Hindlimb muscle (tissue), 1 donor: ENCODE results near the gene GC. TPM values are rescaled to one million over a fixed set of nuclear protein-coding genes. Genes with fewer than 3 reads are reported as not detected.
"Not testable (repeated sequence)": the region's sequence is repeated elsewhere in the genome, so short reads cannot be mapped to it uniquely, and the experiment has no call there.

Experiments used
- DNase-seq: peaks from one replicate; pipeline ENCODE4 v3.0.0-alpha.2; 2013
- polyA plus RNA-seq: library from polyadenylated mRNA; unstranded; fragments of 120-200 nt; gene quantifications from one replicate; pipeline ENCODE4 v1.2.1, GENCODE V29; 2013; ENCODE audit not compliant: insufficient read length

GC gene
- polyA plus RNA-seq, 1 donor = not detected

- no peak for DNase-seq
Measured at GRCh38 chr4:71765821-71766383, 18.0 kb downstream of the GC start.

GRCh38 chr4:71765350-71765749, 18.5 kb downstream of the GC start:
- DNase-seq = peak; percentile 4

GRCh38 chr4:71752383-71753042, 31.4 kb downstream of the GC start:
- no peak for DNase-seq

GRCh38 chr4:71749008-71749594, 34.8 kb downstream of the GC start:
- DNase-seq = no peak

- DNase-seq = no peak
Measured at GRCh38 chr4:71746379-71746778, 37.5 kb downstream of the GC start.

- not testable (repeated sequence) for DNase-seq
Measured at GRCh38 chr4:71738782-71739181, 45.1 kb downstream of the GC start.

GRCh38 chr4:71732706-71733105, 51.2 kb downstream of the GC start:
- no peak for DNase-seq

- DNase-seq = no peak
Measured at GRCh38 chr4:71732066-71732465, 51.8 kb downstream of the GC start.

GRCh38 chr4:71729856-71730255, 54.0 kb downstream of the GC start:
- no peak for DNase-seq

GRCh38 chr4:71713611-71714203, 70.2 kb downstream of the GC start:
- DNase-seq = peak; percentile 45

GRCh38 chr4:71711985-71712348, 71.9 kb downstream of the GC start:
- no peak for DNase-seq

- no peak for DNase-seq
Measured at GRCh38 chr4:71711044-71711984, 72.6 kb downstream of the GC start.

GRCh38 chr4:71709961-71710360, 73.9 kb downstream of the GC start:
- no peak for DNase-seq

GRCh38 chr4:71698141-71698540, 85.7 kb downstream of the GC start:
- DNase-seq = no peak

- DNase-seq = no peak
Measured at GRCh38 chr4:71697031-71697430, 86.8 kb downstream of the GC start.

- DNase-seq = no peak
Measured at GRCh38 chr4:71694961-71695360, 88.9 kb downstream of the GC start.

GRCh38 chr4:71692963-71693362, 90.9 kb downstream of the GC start:
- no peak for DNase-seq

- DNase-seq = no peak
Measured at GRCh38 chr4:71692198-71692597, 91.7 kb downstream of the GC start.
